Activated T-cell treated with anti-CD3 and anti-CD28 coated beads, Interleukin-2, amount 50 U/mL, for 1 hour (primary cell): ENCODE results near the gene ADGRE1.
"Not testable (repeated sequence)": the region's sequence is repeated elsewhere in the genome, so short reads cannot be mapped to it uniquely, and the experiment has no call there.

ENCODE experiments used
- DNase-seq: peaks from one replicate; pipeline ENCODE4 v3.0.0-alpha.2; 2020

Gene ADGRE1

GRCh38 chr19:6887316-6887715 is at the start of gene ADGRE1:
Gene ADGRE1, plus strand, starts transcription at chr19:6887579. Its CDS starts 30 bp downstream, at chr19:6887609.
- DNase-seq = no peak

GRCh38 chr19:6838062-6838655 is 49.2 kb upstream of the ADGRE1 start:
- no peak for DNase-seq

DNA sequence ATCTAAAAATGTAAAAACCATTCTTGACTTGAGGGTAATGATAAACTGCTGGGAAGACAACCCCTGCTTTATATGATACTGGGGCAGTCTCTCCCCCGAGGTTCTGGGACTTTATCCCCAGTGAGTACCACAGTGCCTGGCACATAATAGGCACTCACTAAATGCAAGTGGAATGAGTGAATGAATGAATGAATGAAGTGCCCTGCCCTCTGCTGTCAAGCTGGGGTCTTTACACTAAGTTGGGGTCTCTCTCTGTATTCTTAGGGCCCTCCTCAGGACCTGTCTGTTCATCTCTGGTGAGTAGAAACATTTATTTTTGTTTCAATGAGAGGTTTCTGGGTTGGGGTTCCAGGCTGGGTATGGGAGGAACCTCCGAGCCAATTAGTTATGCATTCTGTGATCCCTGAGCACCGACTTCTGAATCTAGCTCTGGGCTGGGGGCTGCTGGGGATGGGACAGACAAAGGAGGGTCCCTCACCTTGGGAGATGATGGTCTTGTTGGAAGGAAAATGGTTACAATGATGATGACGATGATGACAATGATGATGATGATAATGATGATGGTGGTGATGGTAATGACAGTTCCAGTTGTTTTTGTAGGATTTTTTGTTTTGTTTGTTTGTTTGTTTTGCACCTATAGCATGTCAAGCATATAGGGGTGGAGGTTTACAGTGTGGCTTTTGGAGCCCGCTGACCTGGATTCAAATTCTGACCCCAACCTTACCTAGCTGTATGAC is 44.3 kb upstream of the ADGRE1 start:
- no peak for DNase-seq

GRCh38 chr19:6847828-6848200 is 39.6 kb upstream of the ADGRE1 start:
- no peak for DNase-seq

DNA sequence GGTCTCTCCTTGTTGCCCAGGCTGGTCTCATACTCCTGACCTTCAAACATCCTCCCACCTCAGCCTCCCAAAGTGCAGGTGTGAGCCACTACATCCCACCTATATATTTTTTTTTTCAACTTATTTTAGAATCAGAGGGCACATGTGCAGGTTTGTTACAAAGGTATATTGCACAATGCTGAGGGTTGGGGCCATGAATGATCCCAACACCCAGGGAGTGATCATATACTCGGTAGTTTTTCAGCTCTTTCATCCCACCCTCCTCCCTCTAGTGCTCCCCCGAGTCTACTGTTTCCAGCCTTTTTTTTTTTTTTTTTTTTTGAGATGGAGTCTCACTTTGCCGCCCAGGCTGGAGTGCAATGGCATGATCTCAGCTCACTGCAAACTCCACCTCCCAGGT is 38.4 kb upstream of the ADGRE1 start:
- no peak for DNase-seq

- DNase-seq = no peak
These were observed 37.5 kb upstream of the ADGRE1 start for GRCh38 chr19:6849876-6850275.

DNA sequence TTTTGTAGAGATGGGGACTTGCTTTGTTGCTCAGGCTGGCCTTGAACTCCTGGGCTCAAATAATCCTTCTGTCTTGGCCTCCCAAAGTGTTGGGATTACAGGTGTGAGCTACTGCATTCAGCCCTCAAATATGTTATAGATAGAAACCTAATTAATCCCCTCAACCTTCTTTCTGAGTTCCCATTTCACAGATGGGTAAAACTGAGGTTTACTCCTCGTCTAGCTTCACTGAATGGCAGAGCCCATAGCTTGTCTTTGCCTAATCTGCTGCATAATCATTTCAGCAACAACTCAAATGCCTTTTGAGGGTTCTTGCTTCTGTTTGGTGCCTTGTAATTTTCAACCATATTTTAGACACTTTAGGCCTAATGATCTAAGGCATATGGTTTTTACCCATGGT is 36.0 kb upstream of the ADGRE1 start:
- DNase-seq = no peak

DNA sequence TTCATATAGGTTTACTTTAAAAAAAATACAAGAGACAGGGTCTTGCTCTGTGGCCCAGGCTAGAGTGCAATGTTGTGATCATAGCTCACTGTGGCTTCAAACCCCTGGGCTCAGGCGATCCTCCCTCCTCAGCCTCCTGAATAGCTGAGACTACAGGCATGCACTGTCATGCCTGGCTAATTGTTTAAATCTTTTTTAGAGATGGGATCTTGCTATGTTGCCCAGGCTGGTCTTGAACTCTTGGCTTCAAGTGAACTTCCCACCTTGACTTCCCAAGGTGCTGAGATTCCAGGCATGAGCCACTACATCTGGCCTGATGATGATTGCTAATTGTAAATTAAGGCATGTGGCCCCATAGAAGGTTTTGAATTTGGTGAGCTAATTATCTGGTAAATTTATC is 35.4 kb upstream of the ADGRE1 start:
- no peak for DNase-seq

- no peak for DNase-seq
These were observed 33.5 kb upstream of the ADGRE1 start for GRCh38 chr19:6853868-6854267.

DNA sequence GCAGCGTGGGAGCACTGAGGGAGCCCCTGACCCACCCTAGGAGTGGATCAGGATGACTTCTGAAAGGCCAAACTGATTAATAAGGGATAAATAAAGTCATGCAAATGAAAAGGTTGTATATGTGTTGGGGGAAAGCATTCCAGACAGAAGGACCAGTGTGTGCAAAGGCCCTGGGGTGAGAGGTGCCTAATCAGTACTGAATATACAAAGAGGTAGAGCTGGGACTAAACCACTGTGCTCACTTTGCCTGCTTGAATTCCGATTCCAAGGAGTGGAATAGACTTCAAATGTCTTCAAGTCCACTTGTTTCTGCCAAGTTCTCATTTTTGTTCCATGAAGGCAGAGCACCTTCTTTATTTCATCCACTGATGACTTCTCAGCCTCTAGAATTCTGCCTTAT is 32.6 kb upstream of the ADGRE1 start:
- DNase-seq = no peak

DNA sequence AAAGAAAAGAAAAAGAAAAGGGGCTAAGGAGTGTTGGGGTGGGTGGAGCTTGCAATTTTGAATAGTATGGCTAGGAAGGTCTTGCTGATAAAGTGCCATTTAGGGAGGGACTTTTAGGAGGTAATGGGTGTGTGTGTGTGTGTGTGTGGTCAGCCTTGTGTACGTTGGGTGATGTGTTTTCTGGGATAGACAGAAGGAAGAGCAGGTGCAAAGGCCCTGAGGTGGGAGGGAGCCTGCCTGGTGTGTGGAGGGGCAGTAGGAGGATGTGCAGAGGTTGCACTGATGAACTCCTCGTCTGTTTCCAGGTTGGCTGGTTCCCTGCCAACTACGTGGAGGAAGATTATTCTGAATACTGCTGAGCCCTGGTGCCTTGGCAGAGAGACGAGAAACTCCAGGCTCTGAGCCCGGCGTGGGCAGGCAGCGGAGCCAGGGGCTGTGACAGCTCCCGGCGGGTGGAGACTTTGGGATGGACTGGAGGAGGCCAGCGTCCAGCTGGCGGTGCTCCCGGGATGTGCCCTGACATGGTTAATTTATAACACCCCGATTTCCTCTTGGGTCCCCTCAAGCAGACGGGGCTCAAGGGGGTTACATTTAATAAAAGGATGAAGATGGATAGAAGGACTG is 30.5 kb upstream of the ADGRE1 start:
- DNase-seq = peak; percentile 4

DNA sequence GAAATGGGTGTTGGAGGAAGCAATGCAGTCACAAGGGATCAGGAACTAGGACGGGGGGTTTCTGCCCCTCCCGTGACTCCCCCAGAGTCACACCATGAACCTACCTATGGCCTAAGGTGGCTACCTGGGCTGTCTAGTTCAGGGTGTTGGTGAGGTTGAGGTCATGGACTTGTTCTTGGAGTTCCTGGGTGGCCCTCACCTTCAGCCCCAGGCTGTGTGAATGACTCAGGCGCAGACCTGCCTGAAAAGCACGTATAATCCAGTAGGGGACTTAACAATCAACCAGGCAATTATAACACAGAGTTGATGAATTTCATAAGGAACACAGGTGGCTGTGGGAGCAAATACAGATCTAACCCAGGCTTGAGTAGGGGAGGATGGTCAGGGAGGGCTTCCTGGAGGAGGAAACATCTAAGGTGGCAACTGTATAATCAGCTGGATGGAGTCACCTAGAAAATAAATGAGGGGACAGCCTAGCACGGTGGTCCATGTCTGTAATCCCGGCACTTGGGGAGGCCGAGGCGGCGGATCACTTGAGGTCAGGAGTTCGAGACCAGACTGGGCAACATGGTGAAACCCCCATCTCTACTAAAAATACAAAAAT is 25.6 kb upstream of the ADGRE1 start:
- no peak for DNase-seq

DNA sequence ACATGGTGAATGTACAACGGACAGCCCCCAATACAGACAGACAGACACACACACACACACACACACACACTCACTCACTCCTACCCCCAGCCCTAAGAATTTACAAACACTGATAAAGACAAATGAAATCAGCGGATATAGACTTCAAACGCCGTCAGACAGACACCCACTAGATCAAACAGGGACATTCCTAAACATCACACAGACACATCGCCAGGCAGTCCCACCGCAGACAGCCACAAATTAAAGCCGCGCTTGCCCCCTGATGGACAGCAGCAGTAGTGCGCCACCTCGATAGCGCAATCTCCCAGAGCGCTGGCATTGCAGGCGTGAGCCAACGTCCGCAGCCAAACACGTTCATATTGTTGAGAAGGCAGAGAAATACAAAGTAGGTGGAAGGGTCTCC is 24.7 kb upstream of the ADGRE1 start:
- peak; percentile 92 for DNase-seq

GRCh38 chr19:6864325-6864940 is 22.9 kb upstream of the ADGRE1 start:
- no peak for DNase-seq

DNA sequence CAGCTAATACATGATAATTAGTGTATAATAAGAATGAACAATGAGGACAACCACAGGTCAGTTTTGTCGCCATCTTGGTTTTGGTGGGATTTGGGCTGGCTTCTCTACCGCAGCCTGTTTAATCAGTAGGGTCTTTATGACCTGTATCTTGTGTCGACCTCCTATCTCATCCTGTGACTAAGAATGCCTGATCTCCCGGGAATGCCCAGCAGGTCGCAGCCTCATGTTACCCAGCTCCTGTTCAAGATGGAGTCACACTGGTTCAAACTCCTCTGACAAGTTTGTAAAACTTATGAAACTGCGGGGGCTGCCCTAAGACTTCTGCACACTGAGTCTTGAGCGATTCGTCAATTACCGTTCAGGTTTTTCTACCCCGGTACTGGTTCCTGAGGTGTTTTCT is 21.5 kb upstream of the ADGRE1 start:
- DNase-seq = no peak

DNA sequence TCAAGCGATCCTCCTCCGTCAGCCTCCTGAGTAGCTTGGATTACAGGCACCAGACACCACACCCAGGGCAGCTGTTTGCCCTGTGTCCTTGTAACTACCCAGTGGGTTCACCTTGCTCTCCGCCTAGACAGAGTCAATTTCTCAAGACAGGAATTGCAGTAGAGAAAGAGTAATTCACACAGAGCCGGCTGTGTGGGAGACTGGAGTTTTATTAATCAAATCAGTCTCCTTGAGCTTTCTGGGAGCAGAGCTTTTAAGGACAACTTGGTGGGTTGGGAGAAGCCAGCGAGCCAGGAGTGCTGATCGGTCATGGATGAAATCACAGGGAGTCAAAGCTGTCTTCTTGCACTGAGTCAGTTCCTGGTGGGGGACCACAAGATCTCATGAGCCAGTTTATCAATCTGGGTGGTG is 20.6 kb upstream of the ADGRE1 start:
- no peak for DNase-seq

- DNase-seq = no peak
These were observed 19.0 kb upstream of the ADGRE1 start for GRCh38 chr19:6868351-6868750.

- DNase-seq = not testable (repeated sequence)
These were observed 18.1 kb upstream of the ADGRE1 start for GRCh38 chr19:6869151-6869882.

DNA sequence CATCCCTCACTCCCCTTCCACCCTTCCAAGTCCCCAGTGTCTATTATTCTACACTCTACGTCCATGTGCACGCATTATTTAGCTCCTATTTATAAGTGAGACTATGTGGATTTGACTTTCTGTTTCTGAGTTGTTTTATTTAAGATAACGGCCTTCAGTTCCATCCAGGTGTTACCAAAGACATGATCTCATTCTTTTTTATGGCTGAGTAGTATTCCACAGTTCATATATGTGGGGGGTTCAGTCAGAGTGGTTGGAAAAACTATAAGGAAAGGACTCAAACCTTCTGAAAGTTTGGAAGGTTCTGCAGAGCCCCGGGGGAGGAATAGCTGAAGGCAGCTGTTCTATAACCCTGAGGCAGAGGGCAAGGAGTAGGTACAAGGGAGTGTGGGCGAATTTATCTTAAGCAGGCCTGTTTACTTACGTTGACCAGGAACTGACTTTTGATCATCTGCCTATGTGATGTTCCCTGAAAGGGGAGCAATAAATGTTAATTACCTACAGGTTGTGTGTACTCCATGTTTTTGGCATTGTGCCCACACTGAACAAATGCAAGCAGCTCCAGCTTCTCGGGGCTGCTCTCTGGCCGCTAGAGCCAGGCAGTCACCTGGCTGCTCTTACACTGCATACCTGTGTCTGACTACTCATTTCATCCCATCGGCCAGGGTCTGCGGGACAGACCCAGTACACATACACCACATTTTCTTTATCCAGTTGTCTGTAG is 13.5 kb upstream of the ADGRE1 start:
- DNase-seq = no peak

DNA sequence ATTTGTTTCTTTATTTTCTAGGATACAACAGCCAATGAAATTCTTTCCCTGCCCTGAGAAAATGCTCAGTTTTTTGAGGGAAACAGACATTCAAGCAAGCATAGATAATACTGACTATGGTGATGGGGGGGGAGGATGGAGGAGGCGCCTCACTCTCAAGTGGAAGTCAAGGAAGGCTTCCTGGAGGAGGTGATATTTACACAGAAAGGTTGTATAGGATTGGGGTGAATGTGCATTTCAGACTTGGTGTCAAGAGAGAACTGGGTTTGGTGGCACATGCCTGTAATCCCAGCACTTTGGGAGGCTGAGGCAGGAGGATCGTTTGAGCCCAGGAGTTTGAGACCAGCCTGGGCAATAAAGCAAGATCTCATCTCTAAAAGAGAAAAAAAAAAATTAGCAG is 12.2 kb upstream of the ADGRE1 start:
- no peak for DNase-seq

DNA sequence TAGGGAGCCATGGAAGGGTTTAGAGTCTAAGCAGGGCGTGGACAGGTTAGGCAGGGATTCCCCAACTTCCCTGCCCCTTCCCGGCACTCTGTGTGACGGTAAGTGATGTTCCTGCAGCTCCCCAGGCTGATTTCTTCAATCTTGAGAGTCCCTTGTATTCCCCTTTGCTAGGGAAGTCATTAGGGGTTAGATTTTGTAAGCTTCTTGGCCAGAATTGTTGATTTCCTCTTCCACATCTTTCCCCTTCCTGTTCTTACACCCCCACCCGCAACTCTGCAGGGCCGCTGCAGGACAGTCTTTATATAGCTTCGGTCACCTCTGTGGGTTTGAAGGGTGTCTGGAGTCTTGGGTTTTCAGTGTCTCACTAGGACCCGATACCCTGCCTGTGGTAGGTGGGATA is 10.6 kb upstream of the ADGRE1 start:
- DNase-seq = no peak

DNA sequence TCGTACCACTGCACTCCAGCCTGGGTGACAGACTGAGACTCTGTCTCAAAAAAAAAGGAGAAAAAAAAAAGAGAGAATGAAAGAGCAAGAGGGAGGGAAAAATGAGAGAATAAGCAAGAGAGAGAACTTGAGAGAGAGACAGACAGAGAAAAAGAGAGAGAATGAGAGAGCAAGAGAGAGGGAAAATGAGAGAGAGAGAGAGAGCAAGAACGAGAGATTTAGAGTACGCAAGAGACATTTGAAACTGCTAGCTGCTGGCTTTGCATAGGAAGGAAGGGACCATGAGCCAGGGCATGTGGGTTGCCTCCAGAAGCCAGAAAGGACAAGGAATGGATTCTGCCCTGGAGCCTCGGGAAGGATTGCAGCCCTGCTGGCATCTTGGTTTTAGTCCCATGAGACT is 9.6 kb upstream of the ADGRE1 start:
- no peak for DNase-seq
